HEK293T (cell line): ENCODE measurements around the gene KIAA1755.

Experiments used
- BHLHE40 ChIP-seq: fragments of 450-650 bp; IDR thresholded peaks from 2 replicates; pipeline ENCODE4 v1.6.1; 2016; ENCODE audit warnings: mild to moderate bottlenecking, moderate library complexity, borderline replicate concordance
- ELF4 ChIP-seq: fragments of 450-650 bp; IDR thresholded peaks from 2 replicates; pipeline ENCODE4 v1.6.1; 2017; ENCODE audit warnings: antibody characterized with exemption
- FOXA1 ChIP-seq: fragments of 450-650 bp; IDR thresholded peaks from 2 replicates; pipeline ENCODE4 v1.6.1; 2016; ENCODE audit warnings: mild to moderate bottlenecking
- FOXK2 ChIP-seq: fragments of 450-650 bp; IDR thresholded peaks from 2 replicates; pipeline ENCODE4 v1.6.1; 2016; ENCODE audit warnings: mild to moderate bottlenecking
- FOXM1 ChIP-seq: fragments of 450-650 bp; IDR thresholded peaks from 2 replicates; pipeline ENCODE4 v1.6.1; 2017; ENCODE audit warnings: mild to moderate bottlenecking, borderline replicate concordance
- HDGF ChIP-seq: fragments of 450-650 bp; IDR thresholded peaks from 2 replicates; pipeline ENCODE4 v1.6.1; 2017; ENCODE audit warnings: antibody characterized with exemption, borderline replicate concordance
- SUZ12 ChIP-seq: fragments of 450-650 bp; IDR thresholded peaks from 2 replicates; pipeline ENCODE4 v1.6.1; 2016; ENCODE audit warnings: mild to moderate bottlenecking
- TARDBP ChIP-seq: fragments of 450-650 bp; IDR thresholded peaks from 2 replicates; pipeline ENCODE4 v1.6.1; 2016

DNA sequence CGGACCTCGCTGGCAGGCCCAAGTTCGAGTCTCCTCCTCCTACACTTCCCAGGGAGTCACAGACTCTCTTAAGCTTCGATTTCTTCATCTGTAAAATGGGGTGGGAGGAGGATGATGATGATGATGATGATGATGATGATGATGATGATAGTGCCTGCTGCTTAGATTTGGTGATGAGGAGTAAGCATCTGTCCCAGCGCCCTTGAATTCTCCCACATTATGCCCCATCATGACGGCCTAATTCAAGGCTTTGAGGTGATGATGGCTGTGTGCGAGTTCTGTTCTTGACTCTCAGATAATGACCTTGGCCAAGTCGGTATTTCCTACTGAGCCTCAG lies 487 bp upstream of the KIAA1755 start:
- no peak for TF ChIP-seq FOXK2
- TF ChIP-seq FOXM1 = no peak
- TF ChIP-seq FOXA1 = no peak
- TF ChIP-seq TARDBP = no peak
- no peak for TF ChIP-seq HDGF
- TF ChIP-seq BHLHE40 = no peak
- no peak for TF ChIP-seq SUZ12
- no peak for TF ChIP-seq ELF4
